ENCODE data around the gene MPHOSPH6. TPM values are rescaled to one million over a fixed set of nuclear protein-coding genes. Genes with fewer than 3 reads are reported as not detected.
"Not testable (repeated sequence)": the region's sequence is repeated elsewhere in the genome, so short reads cannot be mapped to it uniquely, and the experiment has no call there.

Gene MPHOSPH6
- total RNA-seq, 1 experiment from 2014 or later = 53.5 TPM

- no peak for DNase-seq (ENCODE audit: low read depth)
Measured at GRCh38 chr16:82175627-82176026, 5.6 kb upstream of the MPHOSPH6 start.

- no peak for DNase-seq (ENCODE audit: low read depth)
Measured at GRCh38 chr16:82167670-82168069, 2.4 kb downstream of the MPHOSPH6 start.

- no peak for DNase-seq (ENCODE audit: low read depth)
Measured at GRCh38 chr16:82160226-82160625, 9.8 kb downstream of the MPHOSPH6 start.

- DNase-seq (ENCODE audit: low read depth) = no peak
Measured at GRCh38 chr16:82157836-82158235, 12.2 kb downstream of the MPHOSPH6 start.

GRCh38 chr16:82157534-82157812 is 12.6 kb downstream of the MPHOSPH6 start:
- DNase-seq (ENCODE audit: low read depth) = no peak

- DNase-seq (ENCODE audit: low read depth) = no peak
Measured at GRCh38 chr16:82156761-82157533, 13.1 kb downstream of the MPHOSPH6 start.

GRCh38 chr16:82152641-82153112 is 17.3 kb downstream of the MPHOSPH6 start:
- DNase-seq (ENCODE audit: low read depth) = no peak

GRCh38 chr16:82152196-82152595 is 17.8 kb downstream of the MPHOSPH6 start:
- no peak for DNase-seq (ENCODE audit: low read depth)

GRCh38 chr16:82150549-82150948 is 19.5 kb downstream of the MPHOSPH6 start:
- DNase-seq (ENCODE audit: low read depth) = no peak

- no peak for DNase-seq (ENCODE audit: low read depth)
Measured at GRCh38 chr16:82149536-82149935, 20.5 kb downstream of the MPHOSPH6 start.

GRCh38 chr16:82147546-82147945 is 22.5 kb downstream of the MPHOSPH6 start:
- no peak for DNase-seq (ENCODE audit: low read depth)

- DNase-seq (ENCODE audit: low read depth) = no peak
Measured at GRCh38 chr16:82146957-82147356, 23.1 kb downstream of the MPHOSPH6 start.

- no peak for DNase-seq (ENCODE audit: low read depth)
Measured at GRCh38 chr16:82146556-82146955, 23.5 kb downstream of the MPHOSPH6 start.

- not testable (repeated sequence) for DNase-seq (ENCODE audit: low read depth)
Measured at GRCh38 chr16:82139286-82139571, 30.8 kb downstream of the MPHOSPH6 start.

- no peak for DNase-seq (ENCODE audit: low read depth)
Measured at GRCh38 chr16:82138478-82139285, 31.3 kb downstream of the MPHOSPH6 start.

GRCh38 chr16:82137822-82138167 is 32.2 kb downstream of the MPHOSPH6 start:
- DNase-seq (ENCODE audit: low read depth) = no peak

GRCh38 chr16:82136956-82137821 is 32.8 kb downstream of the MPHOSPH6 start:
- no peak for DNase-seq (ENCODE audit: low read depth)

- no peak for DNase-seq (ENCODE audit: low read depth)
Measured at GRCh38 chr16:82135844-82136243, 34.2 kb downstream of the MPHOSPH6 start.

GRCh38 chr16:82134846-82135245 is 35.2 kb downstream of the MPHOSPH6 start:
- no peak for DNase-seq (ENCODE audit: low read depth)

- DNase-seq (ENCODE audit: low read depth) = no peak
Measured at GRCh38 chr16:82133798-82134197, 36.2 kb downstream of the MPHOSPH6 start.

GRCh38 chr16:82129881-82130280 is 40.1 kb downstream of the MPHOSPH6 start:
- DNase-seq (ENCODE audit: low read depth) = no peak

GRCh38 chr16:82124651-82125050 is 45.4 kb downstream of the MPHOSPH6 start:
- no peak for DNase-seq (ENCODE audit: low read depth)

- no peak for DNase-seq (ENCODE audit: low read depth)
Measured at GRCh38 chr16:82119405-82119804, 50.6 kb downstream of the MPHOSPH6 start.
